Vagina (tissue), 2 donors: ENCODE measurements around the gene GPR42.

Experiments
- POLR2A ChIP-seq, 2 donors: fragments of 450-650 bp; IDR thresholded peaks; one replicate each; pipeline ENCODE4 v1.6.1; 2017; ENCODE audit warnings: antibody characterized with exemption in 2 of 2, mild to moderate bottlenecking in 2 of 2, moderate library complexity in 2 of 2
- TF ChIP-seq, protein P1 (sequence below), 3 experiments: fragments of 450-650 bp in 2 of 3; fragments of 200-600 bp in 1 of 3; sonication (generic) in 1 of 3; IDR thresholded peaks; one replicate each; pipeline ENCODE4 v1.5.1; 2017 to 2019; ENCODE audit warnings: antibody characterized with exemption in 3 of 3, mild to moderate bottlenecking in 2 of 3, moderate library complexity in 2 of 3

GRCh38 chr19:35419805-35420204 is 48.9 kb downstream of the GPR42 start:
- TF ChIP-seq, protein P1, sequence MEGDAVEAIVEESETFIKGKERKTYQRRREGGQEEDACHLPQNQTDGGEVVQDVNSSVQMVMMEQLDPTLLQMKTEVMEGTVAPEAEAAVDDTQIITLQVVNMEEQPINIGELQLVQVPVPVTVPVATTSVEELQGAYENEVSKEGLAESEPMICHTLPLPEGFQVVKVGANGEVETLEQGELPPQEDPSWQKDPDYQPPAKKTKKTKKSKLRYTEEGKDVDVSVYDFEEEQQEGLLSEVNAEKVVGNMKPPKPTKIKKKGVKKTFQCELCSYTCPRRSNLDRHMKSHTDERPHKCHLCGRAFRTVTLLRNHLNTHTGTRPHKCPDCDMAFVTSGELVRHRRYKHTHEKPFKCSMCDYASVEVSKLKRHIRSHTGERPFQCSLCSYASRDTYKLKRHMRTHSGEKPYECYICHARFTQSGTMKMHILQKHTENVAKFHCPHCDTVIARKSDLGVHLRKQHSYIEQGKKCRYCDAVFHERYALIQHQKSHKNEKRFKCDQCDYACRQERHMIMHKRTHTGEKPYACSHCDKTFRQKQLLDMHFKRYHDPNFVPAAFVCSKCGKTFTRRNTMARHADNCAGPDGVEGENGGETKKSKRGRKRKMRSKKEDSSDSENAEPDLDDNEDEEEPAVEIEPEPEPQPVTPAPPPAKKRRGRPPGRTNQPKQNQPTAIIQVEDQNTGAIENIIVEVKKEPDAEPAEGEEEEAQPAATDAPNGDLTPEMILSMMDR (IDR thresholded peaks at IDR 0.05), result no peak
- no peak for TF ChIP-seq POLR2A (IDR thresholded peaks at IDR 0.05)
